ENCODE data around the gene CLEC12A.

Gene CLEC12A

DNA sequence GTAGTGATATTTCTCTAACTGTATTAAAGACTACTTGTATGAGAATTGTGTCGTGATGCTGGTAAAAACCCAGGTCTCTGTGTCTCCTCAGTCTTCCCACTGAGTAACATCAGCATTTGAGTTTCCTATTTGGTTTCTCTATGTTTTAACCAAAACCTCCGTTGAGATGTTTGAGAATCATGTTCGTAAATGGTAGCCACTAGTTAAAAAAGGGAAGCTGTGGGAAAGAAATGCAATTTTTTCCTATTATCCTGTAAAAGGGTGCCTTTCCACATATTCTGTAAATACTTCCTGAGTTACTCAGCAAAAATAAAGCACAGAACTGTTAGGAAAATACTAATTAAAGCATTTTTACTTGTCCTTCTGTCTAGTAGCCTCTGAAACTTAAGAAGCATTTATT, 20.7 kb downstream of the CLEC12A start:
- Histone ChIP-seq H3K27me3 (no peaks in the 10 kb centered on the region), H3K4me3 (no peak overlapping the region), H3K27ac (no peak overlapping the region), H3K4me1 (no peaks in the 10 kb centered on the region), H3K9me3 (no peaks in the 10 kb centered on the region), H3K36me3 (no peaks in the 10 kb centered on the region)
- TF ChIP-seq, protein P1, sequence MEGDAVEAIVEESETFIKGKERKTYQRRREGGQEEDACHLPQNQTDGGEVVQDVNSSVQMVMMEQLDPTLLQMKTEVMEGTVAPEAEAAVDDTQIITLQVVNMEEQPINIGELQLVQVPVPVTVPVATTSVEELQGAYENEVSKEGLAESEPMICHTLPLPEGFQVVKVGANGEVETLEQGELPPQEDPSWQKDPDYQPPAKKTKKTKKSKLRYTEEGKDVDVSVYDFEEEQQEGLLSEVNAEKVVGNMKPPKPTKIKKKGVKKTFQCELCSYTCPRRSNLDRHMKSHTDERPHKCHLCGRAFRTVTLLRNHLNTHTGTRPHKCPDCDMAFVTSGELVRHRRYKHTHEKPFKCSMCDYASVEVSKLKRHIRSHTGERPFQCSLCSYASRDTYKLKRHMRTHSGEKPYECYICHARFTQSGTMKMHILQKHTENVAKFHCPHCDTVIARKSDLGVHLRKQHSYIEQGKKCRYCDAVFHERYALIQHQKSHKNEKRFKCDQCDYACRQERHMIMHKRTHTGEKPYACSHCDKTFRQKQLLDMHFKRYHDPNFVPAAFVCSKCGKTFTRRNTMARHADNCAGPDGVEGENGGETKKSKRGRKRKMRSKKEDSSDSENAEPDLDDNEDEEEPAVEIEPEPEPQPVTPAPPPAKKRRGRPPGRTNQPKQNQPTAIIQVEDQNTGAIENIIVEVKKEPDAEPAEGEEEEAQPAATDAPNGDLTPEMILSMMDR (IDR thresholded peaks at IDR 0.05), result no peak
- intact Hi-C loops (cut with DNase I; ENCODE audit: low total_unique reads), result no loop called here
- DNase-seq, result no peak

DNA sequence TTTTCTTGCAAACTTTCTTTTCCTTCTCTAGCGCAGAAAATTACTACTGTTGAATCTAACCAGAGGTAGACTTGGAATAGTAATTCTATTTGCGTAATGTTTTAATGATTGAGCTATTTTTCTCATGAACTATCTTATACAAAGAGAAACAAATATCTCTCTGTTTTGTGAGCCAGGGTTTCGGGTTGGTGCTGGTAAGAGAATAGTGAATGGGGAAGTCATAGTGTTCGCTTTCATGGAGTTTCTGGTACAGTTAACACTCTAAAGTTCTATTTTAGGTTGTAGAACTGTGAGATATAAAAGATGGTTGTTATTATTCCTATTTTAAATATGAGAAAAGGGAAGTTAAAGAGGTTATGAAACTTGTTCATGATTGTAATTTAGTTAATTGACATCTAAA, 21.1 kb downstream of the CLEC12A start:
- intact Hi-C loops (cut with DNase I; ENCODE audit: low total_unique reads), result no loop called here
- H3K4me1 ChIP-seq, result no peaks in the 10 kb centered on the region
- no peak for DNase-seq
- H3K27me3 ChIP-seq, result no peaks in the 10 kb centered on the region
- H3K4me3 ChIP-seq, result no peak overlapping the region
- H3K9me3 ChIP-seq, result no peaks in the 10 kb centered on the region
- H3K36me3 ChIP-seq, result no peaks in the 10 kb centered on the region
- no peak overlapping the region for H3K27ac ChIP-seq
- TF ChIP-seq, protein P1 (IDR thresholded peaks at IDR 0.05), result no peak

DNA sequence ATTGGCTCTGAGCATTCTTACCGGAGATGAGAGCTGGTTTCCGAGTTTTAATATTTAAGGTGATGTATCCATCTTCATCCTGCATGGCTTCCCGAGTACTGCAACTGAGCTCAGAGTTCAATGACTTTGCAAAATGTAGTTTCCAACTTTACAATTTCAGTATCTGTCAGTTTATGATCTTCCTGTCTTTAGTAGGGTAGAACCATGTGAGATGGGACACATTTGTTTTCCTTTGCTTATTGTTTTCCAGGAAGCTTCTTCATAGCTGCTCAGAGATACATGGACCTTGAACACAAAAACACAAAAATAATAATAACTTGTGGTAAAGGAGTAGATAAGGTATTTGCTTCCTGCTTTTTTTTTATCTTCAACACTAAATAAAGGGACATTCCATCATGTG, 27.8 kb downstream of the CLEC12A start, which contains the start of gene CLEC1B:
Gene CLEC1B (minus strand): TSS at position 106 of the 400 bp plus-strand sequence. CDS start 21 bp downstream, at position 85.
- TF ChIP-seq, protein P1 (IDR thresholded peaks at IDR 0.05), result no peak
- Histone ChIP-seq H3K4me3 (no peak within 1 kb of the TSS), H3K27me3 (no peaks in the 10 kb centered on the region), H3K4me1 (no peaks in the 10 kb centered on the region), H3K36me3 (no peaks in the 10 kb centered on the region), H3K27ac (no peak within 1 kb of the TSS), H3K9me3 (no peaks in the 10 kb centered on the region)
- intact Hi-C loops (cut with DNase I; ENCODE audit: low total_unique reads), result no loop called here
- no peak for DNase-seq

DNA sequence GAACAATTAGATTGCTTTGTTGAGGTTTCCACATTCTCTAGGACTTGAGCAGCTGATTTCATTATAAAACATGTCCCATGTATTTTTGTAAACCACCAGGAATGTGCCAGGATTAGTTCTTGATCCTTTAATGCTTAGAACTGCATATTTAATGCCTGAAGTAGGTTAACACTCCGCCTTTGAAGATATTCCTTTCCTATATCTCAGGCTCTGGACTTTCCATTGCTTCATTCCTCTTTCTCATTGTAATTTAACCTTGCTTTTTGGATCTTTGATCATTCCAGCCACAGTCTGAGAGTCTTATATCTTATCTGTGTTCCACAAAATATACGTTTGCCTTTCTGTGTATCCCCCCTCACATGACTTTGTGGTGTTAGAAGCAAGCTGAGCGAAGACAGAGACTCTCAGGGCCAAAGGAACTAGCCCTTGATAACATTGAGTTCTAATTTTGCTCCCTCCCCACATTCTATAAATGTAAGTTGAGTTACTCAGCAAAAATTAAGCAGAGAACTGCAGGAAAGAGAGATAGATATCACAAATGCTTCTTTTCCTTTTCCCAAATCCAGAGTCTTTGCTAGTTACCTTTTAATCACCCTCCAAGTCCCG, 30.1 kb downstream of the CLEC12A start:
- intact Hi-C loops (cut with DNase I; ENCODE audit: low total_unique reads), result no loop called here
- no peak overlapping the region for H3K4me3 ChIP-seq

DNA sequence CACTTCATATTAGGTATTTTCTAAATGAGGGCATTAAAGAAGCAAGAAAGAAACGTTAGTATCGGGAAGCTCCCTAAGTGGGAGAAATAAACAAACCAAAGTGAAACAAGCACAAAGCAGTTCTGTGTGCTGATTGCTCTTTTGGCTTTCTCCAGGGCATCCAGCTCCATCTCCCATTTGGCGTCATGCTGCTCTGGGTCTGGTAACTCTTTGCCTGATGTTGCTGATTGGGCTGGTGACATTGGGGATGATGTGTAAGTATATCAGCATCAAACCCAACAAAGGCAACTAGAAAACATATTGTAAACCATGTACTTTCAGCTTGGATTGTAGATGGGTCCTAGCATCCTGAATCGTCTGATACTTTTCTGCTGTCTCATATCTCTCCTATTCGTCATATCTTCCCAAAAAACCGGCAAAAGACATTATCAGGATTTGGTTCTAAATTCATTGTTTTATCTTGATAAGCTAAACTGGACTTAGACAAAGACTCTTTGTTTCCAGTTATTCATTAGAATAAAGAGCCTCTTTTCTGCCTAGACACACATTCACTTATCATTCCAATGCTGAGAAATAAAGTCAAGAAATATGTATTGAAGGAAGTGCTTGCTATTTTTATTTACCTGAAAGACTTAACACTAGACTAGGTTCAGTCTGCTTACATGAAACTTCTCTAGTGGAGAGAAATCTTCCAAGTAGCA, 41.6 kb downstream of the CLEC12A start:
- no peak overlapping the region for H3K4me3 ChIP-seq
- DNase-seq, result no peak
- no peaks in the 10 kb centered on the region for H3K9me3 ChIP-seq
- H3K27ac ChIP-seq, result no peak overlapping the region
- H3K4me1 ChIP-seq, result no peaks in the 10 kb centered on the region
- H3K36me3 ChIP-seq, result no peaks in the 10 kb centered on the region
- no peaks in the 10 kb centered on the region for H3K27me3 ChIP-seq
- TF ChIP-seq, protein P1 (IDR thresholded peaks at IDR 0.05), result no peak
- intact Hi-C loops (cut with DNase I; ENCODE audit: low total_unique reads), result no loop called here

More for the DNA sequence above, 30.1 kb downstream of the CLEC12A start:
- Histone ChIP-seq H3K36me3 (no peaks in the 10 kb centered on the region), H3K4me1 (no peaks in the 10 kb centered on the region), H3K9me3 (no peaks in the 10 kb centered on the region), H3K27ac (no peak overlapping the region), H3K27me3 (no peaks in the 10 kb centered on the region)
- TF ChIP-seq, protein P1 (IDR thresholded peaks at IDR 0.05), result no peak
- DNase-seq, result no peak
